Kidney epithelial cell (primary cell): Measurements from ENCODE around the gene USP9X. TPM values are rescaled to one million over a fixed set of nuclear protein-coding genes. Genes with fewer than 3 reads are reported as not detected.

ENCODE experiments used
- DNase-seq: peaks from one replicate; pipeline ENCODE4 v3.0.0-alpha.2; 2010; ENCODE audit warnings: low read depth
- H3K27me3 ChIP-seq: 2 replicates; pipeline ENCODE4 v1.6.0; 2011; ENCODE audit warnings: low read length; ENCODE audit not compliant: control insufficient read depth, insufficient read depth
- H3K36me3 ChIP-seq: 2 replicates; pipeline ENCODE4 v1.5.1; 2011; ENCODE audit warnings: low read length; ENCODE audit not compliant: control insufficient read depth, insufficient read depth
- H3K4me3 ChIP-seq: 2 replicates; pipeline ENCODE4 v1.5.1; 2011; ENCODE audit warnings: low read depth, mild to moderate bottlenecking, control low read depth, low read length
- total RNA-seq: library from RNA; depleted of rRNA; stranded (reverse); fragments of >200 nt; gene quantifications from 2 replicates; pipeline ENCODE4 v1.2.3, GENCODE V29; 2015
- TF ChIP-seq, protein P1 (sequence below): IDR thresholded peaks from 2 replicates; pipeline ENCODE4 v1.5.1; 2011; ENCODE audit warnings: mild to moderate bottlenecking, moderate library complexity, low read length, control low read depth, inconsistent platforms; ENCODE audit not compliant: insufficient read depth, poor library complexity, severe bottlenecking

The USP9X gene
- total RNA-seq, 1 donor from 2014 or later: 53.7 TPM

DNA sequence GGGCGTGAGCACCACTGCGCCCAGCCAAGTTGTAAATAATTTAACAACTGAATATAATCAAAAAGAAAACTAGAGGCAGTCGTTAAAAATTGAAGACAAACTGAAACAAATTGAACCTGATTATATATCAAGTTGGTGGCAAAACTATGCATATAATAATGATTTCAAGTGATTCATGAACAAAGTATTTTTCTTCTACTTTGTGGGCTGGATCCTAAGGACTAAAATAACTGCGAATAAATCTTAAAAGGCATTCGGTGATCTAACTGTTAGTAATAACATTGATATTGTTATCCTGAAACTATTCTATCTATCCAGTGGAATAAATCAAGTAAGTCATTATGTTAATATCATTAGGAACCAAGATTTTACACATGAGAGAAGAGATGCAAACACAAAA, 21.2 kb upstream of the USP9X start:
- TF ChIP-seq, protein P1, sequence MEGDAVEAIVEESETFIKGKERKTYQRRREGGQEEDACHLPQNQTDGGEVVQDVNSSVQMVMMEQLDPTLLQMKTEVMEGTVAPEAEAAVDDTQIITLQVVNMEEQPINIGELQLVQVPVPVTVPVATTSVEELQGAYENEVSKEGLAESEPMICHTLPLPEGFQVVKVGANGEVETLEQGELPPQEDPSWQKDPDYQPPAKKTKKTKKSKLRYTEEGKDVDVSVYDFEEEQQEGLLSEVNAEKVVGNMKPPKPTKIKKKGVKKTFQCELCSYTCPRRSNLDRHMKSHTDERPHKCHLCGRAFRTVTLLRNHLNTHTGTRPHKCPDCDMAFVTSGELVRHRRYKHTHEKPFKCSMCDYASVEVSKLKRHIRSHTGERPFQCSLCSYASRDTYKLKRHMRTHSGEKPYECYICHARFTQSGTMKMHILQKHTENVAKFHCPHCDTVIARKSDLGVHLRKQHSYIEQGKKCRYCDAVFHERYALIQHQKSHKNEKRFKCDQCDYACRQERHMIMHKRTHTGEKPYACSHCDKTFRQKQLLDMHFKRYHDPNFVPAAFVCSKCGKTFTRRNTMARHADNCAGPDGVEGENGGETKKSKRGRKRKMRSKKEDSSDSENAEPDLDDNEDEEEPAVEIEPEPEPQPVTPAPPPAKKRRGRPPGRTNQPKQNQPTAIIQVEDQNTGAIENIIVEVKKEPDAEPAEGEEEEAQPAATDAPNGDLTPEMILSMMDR: no peak
- no peaks in the 10 kb centered on the region for H3K36me3 ChIP-seq
- H3K4me3 ChIP-seq: no peak overlapping the region
- no peak for DNase-seq
- no peaks in the 10 kb centered on the region for H3K27me3 ChIP-seq

GRCh38 chrX:41066391-41066790, 18.9 kb upstream of the USP9X start:
- Histone ChIP-seq H3K36me3 (no peaks in the 10 kb centered on the region), H3K27me3 (no peaks in the 10 kb centered on the region), H3K4me3 (no peak overlapping the region)
- TF ChIP-seq, protein P1: no peak
- no peak for DNase-seq

DNA sequence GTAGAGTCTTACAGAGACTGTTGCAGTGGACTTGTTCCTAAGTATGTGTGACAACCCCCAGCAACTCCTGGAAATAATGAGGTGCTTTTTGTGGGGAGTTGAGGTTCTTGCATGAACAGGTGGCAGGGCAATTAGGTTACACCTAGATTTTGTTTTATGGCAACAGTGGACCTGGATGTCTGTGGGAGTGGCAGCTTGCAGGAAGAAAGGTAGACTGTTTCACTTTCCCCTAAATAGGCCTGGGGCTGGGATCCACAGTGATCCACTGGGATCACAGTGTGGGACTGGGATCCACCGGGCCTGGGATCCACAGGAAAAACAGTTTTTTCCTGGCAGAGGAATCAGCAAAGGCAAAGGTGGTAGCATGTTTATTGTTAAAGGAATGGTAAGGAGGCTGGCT, 18.3 kb upstream of the USP9X start:
- DNase-seq: no peak
- TF ChIP-seq, protein P1: no peak
- Histone ChIP-seq H3K27me3 (no peaks in the 10 kb centered on the region), H3K36me3 (no peaks in the 10 kb centered on the region), H3K4me3 (no peak overlapping the region)

GRCh38 chrX:41067721-41068120, 17.5 kb upstream of the USP9X start:
- Histone ChIP-seq H3K4me3 (no peak overlapping the region), H3K27me3 (no peaks in the 10 kb centered on the region), H3K36me3 (no peaks in the 10 kb centered on the region)
- TF ChIP-seq, protein P1: no peak
- no peak for DNase-seq

GRCh38 chrX:41076742-41077141, 8.5 kb upstream of the USP9X start:
- H3K4me3 ChIP-seq: no peak overlapping the region
- no peak for DNase-seq
- TF ChIP-seq, protein P1: no peak
- peaks cover 6% of the 10 kb centered on the region for H3K27me3 ChIP-seq
- no peaks in the 10 kb centered on the region for H3K36me3 ChIP-seq

GRCh38 chrX:41081821-41082220, 3.4 kb upstream of the USP9X start:
- DNase-seq: no peak
- peaks cover under 1% of the 10 kb centered on the region for H3K27me3 ChIP-seq
- TF ChIP-seq, protein P1: no peak
- no peak overlapping the region for H3K4me3 ChIP-seq
- H3K36me3 ChIP-seq: no peaks in the 10 kb centered on the region
